IPS-18a (cell line): ENCODE data around the gene AUTS2.

ENCODE experiments used
- H3K27ac ChIP-seq: one replicate; pipeline ENCODE4 v1.5.1; 2013; ENCODE audit warnings: low read length
- H3K27me3 ChIP-seq: one replicate; pipeline ENCODE4 v1.6.1; 2013; ENCODE audit warnings: mild to moderate bottlenecking, low read length; ENCODE audit not compliant: control insufficient read depth, insufficient read depth
- H3K36me3 ChIP-seq: one replicate; pipeline ENCODE4 v1.6.1; 2013; ENCODE audit warnings: low read depth, low read length; ENCODE audit not compliant: control insufficient read depth
- H3K4me1 ChIP-seq: one replicate; pipeline ENCODE4 v1.6.1; 2013; ENCODE audit warnings: low read depth, low read length; ENCODE audit not compliant: control insufficient read depth
- H3K4me3 ChIP-seq: one replicate; pipeline ENCODE4 v1.5.1; 2013; ENCODE audit warnings: low read length
- H3K9ac ChIP-seq: one replicate; pipeline ENCODE4 v1.6.1; 2013; ENCODE audit warnings: mild to moderate bottlenecking, low read length, moderate library complexity
- H3K9me3 ChIP-seq: one replicate; pipeline ENCODE4 v1.6.1; 2013; ENCODE audit warnings: low read depth, low read length; ENCODE audit not compliant: control insufficient read depth

The AUTS2 gene

GRCh38 chr7:70288781-70289456 lies 690.6 kb downstream of the AUTS2 start:
- Histone ChIP-seq H3K27ac (no peak overlapping the region), H3K36me3 (no peaks in the 10 kb centered on the region), H3K9me3 (no peaks in the 10 kb centered on the region), H3K9ac (no peak overlapping the region), H3K27me3 (no peaks in the 10 kb centered on the region), H3K4me1 (no peaks in the 10 kb centered on the region), H3K4me3 (no peak overlapping the region)

GRCh38 chr7:70292716-70293115 lies 694.4 kb downstream of the AUTS2 start:
- no peak overlapping the region for H3K4me3 ChIP-seq
- H3K27ac ChIP-seq = no peak overlapping the region
- no peaks in the 10 kb centered on the region for H3K9me3 ChIP-seq
- no peaks in the 10 kb centered on the region for H3K4me1 ChIP-seq
- H3K9ac ChIP-seq = no peak overlapping the region
- H3K36me3 ChIP-seq = no peaks in the 10 kb centered on the region
- no peaks in the 10 kb centered on the region for H3K27me3 ChIP-seq

- Histone ChIP-seq H3K27ac (no peak overlapping the region), H3K9ac (no peak overlapping the region), H3K27me3 (no peaks in the 10 kb centered on the region), H3K9me3 (no peaks in the 10 kb centered on the region), H3K4me1 (no peaks in the 10 kb centered on the region), H3K36me3 (no peaks in the 10 kb centered on the region), H3K4me3 (no peak overlapping the region)
Observed at GRCh38 chr7:70294211-70294911, 696.1 kb downstream of the AUTS2 start.

GRCh38 chr7:70298780-70299471 lies 700.7 kb downstream of the AUTS2 start:
- H3K36me3 ChIP-seq = no peaks in the 10 kb centered on the region
- no peaks in the 10 kb centered on the region for H3K9me3 ChIP-seq
- H3K9ac ChIP-seq = no peak overlapping the region
- H3K27ac ChIP-seq = no peak overlapping the region
- H3K4me1 ChIP-seq = no peaks in the 10 kb centered on the region
- H3K4me3 ChIP-seq = no peak overlapping the region
- H3K27me3 ChIP-seq = no peaks in the 10 kb centered on the region

- Histone ChIP-seq H3K4me3 (no peak overlapping the region), H3K9me3 (no peaks in the 10 kb centered on the region), H3K27ac (no peak overlapping the region), H3K36me3 (no peaks in the 10 kb centered on the region), H3K9ac (no peak overlapping the region), H3K4me1 (no peaks in the 10 kb centered on the region), H3K27me3 (no peaks in the 10 kb centered on the region)
Observed at GRCh38 chr7:70299472-70299807, 701.2 kb downstream of the AUTS2 start.

- no peak overlapping the region for H3K9ac ChIP-seq
- no peak overlapping the region for H3K27ac ChIP-seq
- H3K27me3 ChIP-seq = no peaks in the 10 kb centered on the region
- no peaks in the 10 kb centered on the region for H3K9me3 ChIP-seq
- no peaks in the 10 kb centered on the region for H3K4me1 ChIP-seq
- no peak overlapping the region for H3K4me3 ChIP-seq
- H3K36me3 ChIP-seq = no peaks in the 10 kb centered on the region
Observed at GRCh38 chr7:70301673-70302185, 703.5 kb downstream of the AUTS2 start.

GRCh38 chr7:70303309-70303708 lies 705.0 kb downstream of the AUTS2 start:
- no peak overlapping the region for H3K4me3 ChIP-seq
- H3K36me3 ChIP-seq = no peaks in the 10 kb centered on the region
- no peak overlapping the region for H3K27ac ChIP-seq
- H3K27me3 ChIP-seq = no peaks in the 10 kb centered on the region
- H3K9me3 ChIP-seq = no peaks in the 10 kb centered on the region
- no peak overlapping the region for H3K9ac ChIP-seq
- no peaks in the 10 kb centered on the region for H3K4me1 ChIP-seq

- Histone ChIP-seq H3K4me1 (no peaks in the 10 kb centered on the region), H3K27me3 (no peaks in the 10 kb centered on the region), H3K36me3 (no peaks in the 10 kb centered on the region), H3K27ac (no peak overlapping the region), H3K4me3 (no peak overlapping the region), H3K9ac (no peak overlapping the region), H3K9me3 (no peaks in the 10 kb centered on the region)
Observed at GRCh38 chr7:70303780-70304179, 705.5 kb downstream of the AUTS2 start.

- Histone ChIP-seq H3K9me3 (no peaks in the 10 kb centered on the region), H3K9ac (no peak overlapping the region), H3K36me3 (no peaks in the 10 kb centered on the region), H3K4me3 (no peak overlapping the region), H3K27ac (no peak overlapping the region), H3K27me3 (no peaks in the 10 kb centered on the region), H3K4me1 (no peaks in the 10 kb centered on the region)
Observed at GRCh38 chr7:70306173-70306572, 707.9 kb downstream of the AUTS2 start.

- Histone ChIP-seq H3K4me1 (no peaks in the 10 kb centered on the region), H3K27ac (no peak overlapping the region), H3K27me3 (no peaks in the 10 kb centered on the region), H3K4me3 (no peak overlapping the region), H3K9ac (no peak overlapping the region), H3K9me3 (no peaks in the 10 kb centered on the region), H3K36me3 (no peaks in the 10 kb centered on the region)
Observed at GRCh38 chr7:70307544-70308106, 709.4 kb downstream of the AUTS2 start.

GRCh38 chr7:70312336-70312735 lies 714.1 kb downstream of the AUTS2 start:
- Histone ChIP-seq H3K9me3 (no peaks in the 10 kb centered on the region), H3K36me3 (no peaks in the 10 kb centered on the region), H3K27ac (no peak overlapping the region), H3K9ac (no peak overlapping the region), H3K4me1 (peaks cover 16% of the 10 kb centered on the region), H3K27me3 (no peaks in the 10 kb centered on the region), H3K4me3 (no peak overlapping the region)
